IPS DF 6.9 (cell line): ENCODE measurements around the gene IVNS1ABP.

ENCODE experiments used
- DNase-seq: peaks from one replicate; pipeline ENCODE4 v3.0.0-alpha.2; 2013; ENCODE audit warnings: low read depth, low spot score
- H3K27ac ChIP-seq: one replicate; pipeline ENCODE4 v1.5.1; 2013; ENCODE audit warnings: low read length, control low read depth
- H3K27me3 ChIP-seq: 2 replicates; pipeline ENCODE4 v1.6.1; 2013; ENCODE audit warnings: mild to moderate bottlenecking, low read length; ENCODE audit not compliant: control insufficient read depth, insufficient read depth
- H3K36me3 ChIP-seq: 2 replicates; pipeline ENCODE4 v1.6.1; 2013; ENCODE audit warnings: low read length; ENCODE audit not compliant: control insufficient read depth, insufficient read depth
- H3K4me1 ChIP-seq: 2 replicates; pipeline ENCODE4 v1.6.1; 2013; ENCODE audit warnings: low read length; ENCODE audit not compliant: control insufficient read depth, insufficient read depth
- H3K4me3 ChIP-seq: 2 replicates; pipeline ENCODE4 v1.5.1; 2013; ENCODE audit warnings: mild to moderate bottlenecking, low read length
- H3K9me3 ChIP-seq: 2 replicates; pipeline ENCODE4 v1.6.1; 2013; ENCODE audit warnings: low read length, inconsistent platforms; ENCODE audit not compliant: control insufficient read depth, insufficient read depth
- WGBS: extraction: QIAGEN DNeasy Blood & Tissue Kit; methylation state at CpG from one replicate; pipeline ENCODE4 v1.1.7; 2013; ENCODE audit warnings: mixed read lengths, missing lambda C conversion rate; ENCODE audit not compliant: insufficient read length, insufficient coverage; 5-methylcytosine and 5-hydroxymethylcytosine counted together

IVNS1ABP gene

GRCh38 chr1:185349556-185349955 lies 32.5 kb upstream of the IVNS1ABP start:
- no peak overlapping the region for H3K4me3 ChIP-seq
- no CpG with 5 or more reads among the region's 2 CpGs for WGBS
- no peak for DNase-seq
- no peaks in the 10 kb centered on the region for H3K27me3 ChIP-seq
- H3K36me3 ChIP-seq, result no peaks in the 10 kb centered on the region
- H3K27ac ChIP-seq, result no peak overlapping the region
- H3K4me1 ChIP-seq, result no peaks in the 10 kb centered on the region
- H3K9me3 ChIP-seq, result no peaks in the 10 kb centered on the region

GRCh38 chr1:185348985-185349384 lies 31.9 kb upstream of the IVNS1ABP start:
- no peak for DNase-seq
- Histone ChIP-seq H3K27ac (no peak overlapping the region), H3K4me1 (no peaks in the 10 kb centered on the region), H3K9me3 (no peaks in the 10 kb centered on the region), H3K4me3 (no peak overlapping the region), H3K36me3 (no peaks in the 10 kb centered on the region), H3K27me3 (no peaks in the 10 kb centered on the region)
- no CpG with 5 or more reads among the region's 1 CpG for WGBS

- Histone ChIP-seq H3K27ac (no peak overlapping the region), H3K27me3 (no peaks in the 10 kb centered on the region), H3K9me3 (no peaks in the 10 kb centered on the region), H3K36me3 (no peaks in the 10 kb centered on the region), H3K4me3 (no peak overlapping the region), H3K4me1 (no peaks in the 10 kb centered on the region)
- no peak for DNase-seq
- no CpG with 5 or more reads among the region's 1 CpG for WGBS
These were observed 31.3 kb upstream of the IVNS1ABP start for GRCh38 chr1:185348296-185348695.

- Histone ChIP-seq H3K9me3 (no peaks in the 10 kb centered on the region), H3K4me3 (no peak overlapping the region), H3K36me3 (no peaks in the 10 kb centered on the region), H3K4me1 (no peaks in the 10 kb centered on the region), H3K27ac (no peak overlapping the region), H3K27me3 (no peaks in the 10 kb centered on the region)
- no peak for DNase-seq
- WGBS, result no CpG with 5 or more reads among the region's 4 CpGs
These were observed 29.1 kb upstream of the IVNS1ABP start for GRCh38 chr1:185345913-185346720.

DNA sequence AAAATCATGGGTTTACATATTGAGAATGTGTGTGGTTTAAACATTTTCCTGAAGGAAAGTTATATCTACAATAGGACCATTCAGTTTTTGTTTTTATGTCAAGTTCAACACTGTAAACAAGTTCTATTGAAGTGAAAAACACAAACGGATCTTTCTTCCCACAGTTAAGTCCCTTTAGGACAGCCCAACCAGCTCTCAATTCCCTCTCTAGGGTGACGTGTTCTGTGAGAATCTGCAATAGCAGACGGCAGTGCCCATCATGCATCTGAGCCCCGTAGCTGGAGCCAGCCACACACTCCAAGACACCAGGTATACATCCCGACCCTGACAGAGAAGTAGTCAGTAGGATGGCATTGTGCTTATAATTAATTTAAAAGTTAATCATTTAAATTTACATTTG lies 26.3 kb upstream of the IVNS1ABP start:
- H3K36me3 ChIP-seq, result no peaks in the 10 kb centered on the region
- DNase-seq, result no peak
- H3K27me3 ChIP-seq, result no peaks in the 10 kb centered on the region
- no peaks in the 10 kb centered on the region for H3K4me1 ChIP-seq
- H3K4me3 ChIP-seq, result no peak overlapping the region
- no peak overlapping the region for H3K27ac ChIP-seq
- H3K9me3 ChIP-seq, result no peaks in the 10 kb centered on the region
- no CpG with 5 or more reads among the region's 5 CpGs for WGBS

- DNase-seq, result no peak
- Histone ChIP-seq H3K27me3 (no peaks in the 10 kb centered on the region), H3K36me3 (no peaks in the 10 kb centered on the region), H3K4me3 (no peak overlapping the region), H3K9me3 (no peaks in the 10 kb centered on the region), H3K27ac (no peak overlapping the region), H3K4me1 (no peaks in the 10 kb centered on the region)
- no CpG with 5 or more reads among the region's 3 CpGs for whole genome bisulfite sequencing
These were observed 25.7 kb upstream of the IVNS1ABP start for GRCh38 chr1:185342672-185343259.

DNA sequence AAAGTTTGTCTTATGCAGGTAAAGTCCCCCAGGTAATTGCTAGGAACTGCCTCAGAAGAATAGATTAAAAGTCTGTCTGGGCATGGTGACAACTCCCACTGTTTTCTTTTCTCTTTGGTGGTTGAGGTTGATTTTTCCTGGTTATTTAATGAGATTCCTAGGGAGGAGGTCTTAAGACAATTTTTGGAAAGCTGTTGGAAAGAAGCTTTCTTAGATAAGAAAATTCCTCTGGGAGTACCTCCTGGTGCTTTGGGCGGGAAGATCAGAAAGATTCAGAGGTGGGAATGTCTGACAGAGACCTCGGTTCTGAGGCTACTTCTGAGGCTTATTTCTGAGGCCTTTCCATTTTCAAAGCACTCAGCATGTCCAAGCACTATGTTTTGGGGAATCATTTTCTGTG lies 25.0 kb upstream of the IVNS1ABP start:
- no peak for DNase-seq
- H3K27ac ChIP-seq, result no peak overlapping the region
- no CpG with 5 or more reads among the region's 2 CpGs for WGBS

DNA sequence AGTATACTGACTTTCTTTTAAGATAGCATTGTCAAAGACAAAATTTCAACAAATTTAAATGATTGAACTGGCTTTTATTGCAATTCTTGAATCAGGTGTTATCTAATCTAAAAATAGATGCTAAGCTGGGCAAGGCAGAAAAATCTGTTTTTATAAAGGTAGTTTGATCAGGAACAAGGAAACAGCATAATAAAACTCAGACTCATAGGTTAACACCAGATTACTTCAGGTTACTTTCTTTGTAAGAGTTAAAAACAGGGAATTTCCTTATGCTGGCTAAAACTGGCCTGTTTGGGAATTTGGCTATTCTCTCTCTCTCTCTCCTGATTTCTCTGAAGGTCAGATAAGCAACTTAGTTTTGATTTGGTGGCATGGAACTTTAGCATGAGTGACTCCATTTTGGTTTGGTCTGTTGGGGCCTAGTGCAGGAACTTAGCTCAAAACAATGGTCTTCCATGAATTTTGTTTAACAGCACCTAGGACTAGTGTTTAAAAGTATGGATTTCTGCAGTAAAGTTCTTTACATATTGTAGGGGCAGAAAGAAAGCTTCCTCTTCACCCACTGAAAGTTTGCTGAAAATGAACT lies 24.2 kb upstream of the IVNS1ABP start:
- no peak for DNase-seq
- no peaks in the 10 kb centered on the region for H3K27me3 ChIP-seq
- no peak overlapping the region for H3K27ac ChIP-seq
- H3K9me3 ChIP-seq, result no peaks in the 10 kb centered on the region
- H3K4me1 ChIP-seq, result no peaks in the 10 kb centered on the region
- H3K36me3 ChIP-seq, result no peaks in the 10 kb centered on the region
- H3K4me3 ChIP-seq, result no peak overlapping the region

More for the DNA sequence above, 25.0 kb upstream of the IVNS1ABP start:
- no peaks in the 10 kb centered on the region for H3K36me3 ChIP-seq
- no peaks in the 10 kb centered on the region for H3K4me1 ChIP-seq
- no peaks in the 10 kb centered on the region for H3K9me3 ChIP-seq
- no peak overlapping the region for H3K4me3 ChIP-seq
- no peaks in the 10 kb centered on the region for H3K27me3 ChIP-seq

- no peaks in the 10 kb centered on the region for H3K27me3 ChIP-seq
- H3K9me3 ChIP-seq, result no peaks in the 10 kb centered on the region
- H3K4me1 ChIP-seq, result no peaks in the 10 kb centered on the region
- no peak overlapping the region for H3K4me3 ChIP-seq
- no peak for DNase-seq
- no CpG with 5 or more reads among the region's 8 CpGs for WGBS
- H3K27ac ChIP-seq, result no peak overlapping the region
- H3K36me3 ChIP-seq, result no peaks in the 10 kb centered on the region
These were observed 21.9 kb upstream of the IVNS1ABP start for GRCh38 chr1:185338719-185339622.

DNA sequence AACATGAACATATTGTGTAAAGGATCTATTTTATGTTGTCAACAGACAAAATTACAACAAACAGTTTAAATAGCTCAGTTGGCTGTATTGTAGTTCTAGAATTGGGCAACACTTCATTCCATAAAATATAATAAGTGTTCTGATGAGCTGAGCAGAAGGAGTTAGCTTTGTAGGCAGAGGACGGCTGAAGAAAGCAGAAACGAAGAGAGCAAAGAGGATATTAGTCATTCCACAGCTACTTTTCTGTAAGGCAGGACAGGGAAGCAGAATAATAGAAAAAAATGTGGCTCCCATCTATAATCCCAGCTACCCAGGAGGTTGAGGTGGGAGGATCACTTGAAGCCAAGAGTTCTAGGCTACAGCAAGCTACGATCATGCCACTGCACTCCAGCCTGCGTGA lies 20.2 kb upstream of the IVNS1ABP start:
- no peak overlapping the region for H3K4me3 ChIP-seq
- no peak for DNase-seq
- H3K27ac ChIP-seq, result no peak overlapping the region
- no CpG with 5 or more reads among the region's 4 CpGs for whole genome bisulfite sequencing
- no peaks in the 10 kb centered on the region for H3K27me3 ChIP-seq
- no peaks in the 10 kb centered on the region for H3K4me1 ChIP-seq
- no peaks in the 10 kb centered on the region for H3K9me3 ChIP-seq
- no peaks in the 10 kb centered on the region for H3K36me3 ChIP-seq
